Adrenal gland (tissue), 12 donors: ENCODE results near the gene ADARB2. TPM values are rescaled to one million over a fixed set of nuclear protein-coding genes. Genes with fewer than 3 reads are reported as not detected.

Experiments used
- DNase-seq, 7 donors: peaks; one replicate each; pipeline ENCODE4 v3.0.0-alpha.2; 2019 to 2020
- H3K27ac ChIP-seq, 5 donors: fragments of 200-600 bp; sonication (generic) in 4 of 5; 1 replicate in 3 of 5; 2 replicates in 2 of 5; pipeline versions ENCODE4 v1.5.1 to v1.8.0; 2016 to 2020; ENCODE audit warnings: mild to moderate bottlenecking in 1 of 5
- H3K27me3 ChIP-seq: fragments of 200-600 bp; 2 replicates; pipeline ENCODE4 v1.8.0; 2021
- H3K36me3 ChIP-seq, 2 donors: fragments of 200-600 bp; replicated peaks in 1 of 2; 1 replicate in 1 of 2; 2 replicates in 1 of 2; pipeline versions ENCODE4 v1.5.1 to v1.8.0; 2018 to 2022
- H3K4me1 ChIP-seq, 2 donors: fragments of 200-600 bp; replicated peaks in 1 of 2; 1 replicate in 1 of 2; 2 replicates in 1 of 2; pipeline versions ENCODE4 v1.5.1 to v1.8.0; 2018 to 2021
- H3K4me3 ChIP-seq, 4 donors: fragments of 200-600 bp; sonication (generic) in 3 of 4; one replicate each; pipeline ENCODE4 v1.5.1; 2016 to 2018
- H3K9me3 ChIP-seq, 3 donors: fragments of 200-600 bp; sonication (generic) in 1 of 3; replicated peaks in 1 of 3; 1 replicate in 2 of 3; 2 replicates in 1 of 3; pipeline versions ENCODE4 v1.5.1 to v1.8.0; 2016 to 2021
- CTCF ChIP-seq, 6 experiments: fragments of 450-650 bp in 4 of 6; fragments of 200-600 bp in 2 of 6; sonication (generic) in 1 of 6; IDR thresholded peaks; 1 replicate in 5 of 6; 2 replicates in 1 of 6; pipeline versions ENCODE4 v1.5.1 to v1.8.0; 2016 to 2021; ENCODE audit warnings: antibody characterized with exemption in 6 of 6, mild to moderate bottlenecking in 2 of 6, moderate library complexity in 1 of 6
- POLR2A ChIP-seq, 2 donors: fragments of 450-650 bp; IDR thresholded peaks; one replicate each; pipeline ENCODE4 v1.6.1; 2017; ENCODE audit warnings: antibody characterized with exemption in 2 of 2, mild to moderate bottlenecking in 2 of 2, moderate library complexity in 1 of 2
- WGBS, 4 donors: extraction: QIAGEN DNeasy Blood & Tissue Kit in 2 of 4; methylation state at CpG; one replicate each; pipeline versions ENCODE4 v1.1.5 to v1.1.7; 2013 to 2017; 5-methylcytosine and 5-hydroxymethylcytosine counted together
- intact Hi-C, 2 donors: fragments of 100-400 bp; cut with DNase I; formaldehyde crosslinking; loops; one replicate each; pipeline versions ENCODE4 v1.14.1 to v1.15.0; 2022 to 2023
- polyA plus RNA-seq, 3 donors: library from polyadenylated mRNA; stranded (reverse); fragments of 200-250 nt in 2 of 3; fragments of 350-450 nt in 1 of 3; fragmentation: Illumina TruSeq in 1 of 3; extraction: RNeasy Lipid Tissue Mini Kit (QIAGEN cat#74804) in 1 of 3; gene quantifications; one replicate each; pipeline ENCODE4 v1.2.3, GENCODE V29; 2013 to 2014
- total RNA-seq, 9 donors: library from RNA; depleted of rRNA in 4 of 9; stranded (reverse); fragments of >200 nt in 4 of 9; fragments of 120-200 nt in 1 of 9; fragmentation: NEBNext Ultra II Directional in 1 of 9; extraction: Animal tissue kit (Norgen Biotek cat#: 25700) in 1 of 9; gene quantifications; one replicate each; pipeline versions ENCODE4 v1.1.0 to v1.2.4, GENCODE V29; 2013 to 2023
- donor health status: healthy with polysubstance abuse.
- donor health status: Bipolar disorder and iron deficiency.
- donor health status: DM: yes; HTN: yes; CAD: no.
- donor health status: DM: no; HTN: no; CAD: no.
- donor health status: DM: no; HTN: no; CAD: no.
- donor health status: DM: yes; HTN: yes; CAD: no.

Gene ADARB2
- total and polyA plus RNA-seq, 12 donors: 0.14 to 3.1 (median 0.91) TPM

- TF ChIP-seq POLR2A (IDR thresholded peaks at IDR 0.05): no peak
- no peak for TF ChIP-seq CTCF (IDR thresholded peaks at IDR 0.05)
- 71 to 80% (median 78%) methylated on average over 3 to 6 of the region's 6 CpGs for WGBS, 4 donors
Observed at GRCh38 chr10:1377231-1377630, 360.1 kb downstream of the ADARB2 start.

GRCh38 chr10:1376384-1376945, 360.9 kb downstream of the ADARB2 start:
- WGBS, 4 donors: 60 to 75% (median 63%) methylated on average over 4 to 11 of the region's 11 CpGs
- H3K27ac ChIP-seq: no peak overlapping the region
- no peaks in the 10 kb centered on the region for H3K36me3 ChIP-seq
- intact Hi-C loops: no loop called here
- H3K4me3 ChIP-seq: no peak overlapping the region
- peaks cover 6% of the 10 kb centered on the region for H3K27me3 ChIP-seq
- DNase-seq: peak in 2 of 7 donors; percentile 1 to 18
- H3K9me3 ChIP-seq: no peaks in the 10 kb centered on the region
- H3K4me1 ChIP-seq: no peaks in the 10 kb centered on the region
- TF ChIP-seq CTCF (IDR thresholded peaks at IDR 0.05): no peak
- TF ChIP-seq POLR2A (IDR thresholded peaks at IDR 0.05): no peak

More at GRCh38 chr10:1377231-1377630, 360.1 kb downstream of the ADARB2 start:
- H3K27ac ChIP-seq: no peak overlapping the region
- H3K36me3 ChIP-seq: no peaks in the 10 kb centered on the region
- H3K4me1 ChIP-seq: no peaks in the 10 kb centered on the region
- DNase-seq: peak in 1 of 7 donors; percentile 3
- intact Hi-C loops: no loop called here
- peaks cover 6% of the 10 kb centered on the region for H3K27me3 ChIP-seq
- no peak overlapping the region for H3K4me3 ChIP-seq
- no peaks in the 10 kb centered on the region for H3K9me3 ChIP-seq

- Histone ChIP-seq H3K4me3 (no peak overlapping the region), H3K9me3 (no peaks in the 10 kb centered on the region), H3K27ac (no peak overlapping the region), H3K4me1 (no peaks in the 10 kb centered on the region), H3K36me3 (no peaks in the 10 kb centered on the region), H3K27me3 (peaks cover 6% of the 10 kb centered on the region)
- TF ChIP-seq POLR2A (IDR thresholded peaks at IDR 0.05) (no peak), CTCF (IDR thresholded peaks at IDR 0.05) (no peak)
- 79 to 84% (median 82%) methylated on average over 19 to 27 of the region's 27 CpGs for WGBS, 4 donors
- intact Hi-C loops: no loop called here
- DNase-seq: peak in 2 of 7 donors; percentile 8 to 29
Observed at GRCh38 chr10:1375346-1376170, 361.8 kb downstream of the ADARB2 start.

GRCh38 chr10:1374511-1375345, 362.6 kb downstream of the ADARB2 start:
- H3K9me3 ChIP-seq: no peaks in the 10 kb centered on the region
- intact Hi-C loops: no loop called here
- no peak overlapping the region for H3K27ac ChIP-seq
- H3K4me3 ChIP-seq: no peak overlapping the region
- peaks cover 9% of the 10 kb centered on the region for H3K27me3 ChIP-seq
- TF ChIP-seq CTCF (IDR thresholded peaks at IDR 0.05): no peak
- H3K4me1 ChIP-seq: no peaks in the 10 kb centered on the region
- H3K36me3 ChIP-seq: no peaks in the 10 kb centered on the region
- WGBS, 4 donors: 77 to 84% (median 80%) methylated on average over 23 to 37 of the region's 37 CpGs
- peak in 1 of 7 donors; percentile 8 for DNase-seq
